ENCODE data around the gene GPR180. TPM values are rescaled to one million over a fixed set of nuclear protein-coding genes. Genes with fewer than 3 reads are reported as not detected.

The GPR180 gene
- 3.1 TPM for polyA plus RNA-seq (2013, experiment 1 of 2)
- polyA plus RNA-seq (2013, experiment 2 of 2) = 3.1 TPM

DNA sequence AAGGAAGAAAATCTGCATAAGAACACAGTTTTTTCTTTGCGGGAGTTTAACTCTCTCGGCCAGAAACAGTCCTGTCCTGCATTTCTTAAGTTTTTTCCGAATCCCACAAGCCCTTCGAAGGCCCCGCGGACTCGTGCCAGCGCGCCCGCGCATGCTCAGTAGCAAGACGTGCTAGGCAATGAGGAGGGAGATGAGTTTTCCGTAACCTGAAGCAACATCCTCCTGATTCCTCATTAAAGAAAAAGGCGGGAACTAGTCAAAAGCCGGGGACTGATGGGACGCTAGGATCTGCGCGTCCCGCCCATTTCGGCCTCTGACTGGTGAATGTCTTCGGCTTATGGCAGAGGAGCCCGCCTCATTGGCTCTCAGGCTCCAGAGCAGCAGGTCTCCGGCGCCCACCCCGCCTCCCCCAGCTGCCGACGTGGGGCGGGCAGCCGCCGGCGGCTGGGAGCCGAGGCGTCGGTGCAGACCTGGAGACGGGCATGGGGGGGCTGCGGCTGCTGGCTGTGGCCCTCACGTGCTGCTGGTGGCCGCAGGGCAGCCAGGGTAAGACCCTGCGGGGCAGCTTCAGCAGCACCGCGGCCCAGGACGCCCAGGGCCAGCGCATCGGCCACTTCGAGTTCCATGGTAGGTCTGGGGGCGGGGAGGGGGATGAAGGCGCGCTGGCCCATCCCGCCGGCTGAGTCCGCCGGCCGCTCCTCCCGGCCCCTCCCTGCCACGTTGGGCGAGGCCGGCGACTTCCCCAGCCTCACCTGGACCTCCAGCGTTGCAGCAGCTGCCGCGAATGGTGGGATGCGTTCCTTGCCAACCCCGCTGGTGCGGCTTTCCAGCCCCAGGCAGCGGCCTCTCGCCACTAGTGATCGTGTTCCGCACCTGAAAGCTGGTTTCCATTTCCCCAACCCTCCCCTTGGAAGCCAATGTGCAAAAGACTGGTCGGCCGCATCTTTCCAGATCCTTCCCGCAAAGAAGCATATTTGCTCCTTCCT is at the start of gene GPR180:
Gene GPR180, plus strand, starts transcription at position 412 of the 986 bp plus-strand sequence. Its CDS starts 71 bp downstream, at position 483.
- Histone ChIP-seq H3K18ac (ENCODE audit: low read length) (peak within 1 kb of the TSS; percentile 99), H2BK120ac (ENCODE audit: low read depth, low read length) (no peak within 1 kb of the TSS), H3K36me3 (replicated peaks in 1 of 2; ENCODE audit: control insufficient read depth in 2 of 2, insufficient read depth in 2 of 2, low read length in 2 of 2) (peaks cover 0 to 18% of the 10 kb centered on the region in 2 donors), H3K23ac (ENCODE audit: low read depth, low read length, poor library complexity) (peak within 1 kb of the TSS; percentile 75), H3K4me3 (ENCODE audit: low read length in 2 of 2) (peak within 1 kb of the TSS; percentile 80 to 83), H2BK12ac (ENCODE audit: low read length) (peak within 1 kb of the TSS; percentile 81), H4K91ac (ENCODE audit: low read depth, low read length, poor library complexity) (peak within 1 kb of the TSS; percentile 75), H3K14ac (ENCODE audit: low read length) (peak within 1 kb of the TSS; percentile 23), H3K9me3 (replicated peaks in 1 of 2; ENCODE audit: control insufficient read depth in 2 of 2, insufficient read depth in 1 of 2, low read depth in 1 of 2, low read length in 2 of 2) (peaks cover 5 to 6% of the 10 kb centered on the region in 2 donors), H3K4me1 (ENCODE audit: control insufficient read depth in 2 of 2, insufficient read depth in 1 of 2, low read depth in 1 of 2, low read length in 2 of 2) (peaks cover 0 to 5% of the 10 kb centered on the region in 2 donors), H2BK15ac (ENCODE audit: low read length) (peak within 1 kb of the TSS; percentile 47), H2BK5ac (ENCODE audit: low read length) (peak within 1 kb of the TSS; percentile 59), H3K4ac (ENCODE audit: low read length) (no peak within 1 kb of the TSS), H3K27me3 (ENCODE audit: control insufficient read depth in 3 of 3, insufficient read depth in 3 of 3, low read depth in 1 of 3, low read length in 3 of 3) (no peaks in the 10 kb centered on the region), H4K8ac (ENCODE audit: low read depth, low read length) (peak within 1 kb of the TSS; percentile 99), H3K9ac (ENCODE audit: low read depth, low read length, poor library complexity) (peak within 1 kb of the TSS; percentile 90), H2AFZ (ENCODE audit: low read length) (peak within 1 kb of the TSS; percentile 91), H3K79me1 (ENCODE audit: low read depth, low read length) (no peaks in the 10 kb centered on the region), H3K27ac (replicated peaks; ENCODE audit: low read length) (peak within 1 kb of the TSS; percentile 55), H2AK5ac (ENCODE audit: low read depth, low read length) (peak within 1 kb of the TSS; percentile 3), H3K4me2 (ENCODE audit: insufficient read depth, low read length, poor library complexity, severe bottlenecking) (peak within 1 kb of the TSS; percentile 95)
- DNase-seq (ENCODE audit: low spot score) = peak; percentile 96
- no CpG with 5 or more reads among the region's 71 CpGs for WGBS, 2 donors (ENCODE audit: extremely low coverage in 2 of 2, insufficient read length in 2 of 2, insufficient replicate concordance in 1 of 2)

DNA sequence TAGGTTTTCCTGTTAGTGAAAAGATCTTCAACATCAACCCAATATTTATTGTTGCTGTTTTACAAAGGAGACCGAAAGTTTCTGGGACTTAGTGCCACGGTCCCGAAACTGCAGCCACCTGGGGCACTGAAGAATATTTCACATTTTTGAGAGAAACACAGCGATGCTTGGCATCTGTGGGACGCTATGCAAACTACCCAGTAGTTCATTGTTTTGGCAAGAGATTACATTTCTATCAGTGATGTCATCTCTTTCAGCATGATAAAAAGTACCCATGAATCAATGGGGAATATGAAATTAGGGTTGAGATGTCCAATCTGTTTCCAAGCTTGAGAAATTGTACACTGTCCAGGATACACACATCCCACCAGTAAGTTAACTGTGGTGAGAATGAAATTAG is 49.6 kb upstream of the GPR180 start:
- no CpG with 5 or more reads among the region's 5 CpGs for WGBS, 2 donors (ENCODE audit: extremely low coverage in 2 of 2, insufficient read length in 2 of 2, insufficient replicate concordance in 1 of 2)
- Histone ChIP-seq H3K9me3 (replicated peaks in 1 of 2; ENCODE audit: control insufficient read depth in 2 of 2, insufficient read depth in 1 of 2, low read depth in 1 of 2, low read length in 2 of 2) (no peaks in the 10 kb centered on the region), H2AK5ac (ENCODE audit: low read depth, low read length) (no peak overlapping the region), H2BK120ac (ENCODE audit: low read depth, low read length) (no peak overlapping the region), H3K18ac (ENCODE audit: low read length) (no peak overlapping the region), H2BK5ac (ENCODE audit: low read length) (no peak overlapping the region), H3K4me1 (ENCODE audit: control insufficient read depth in 2 of 2, insufficient read depth in 1 of 2, low read depth in 1 of 2, low read length in 2 of 2) (peaks cover 4 to 10% of the 10 kb centered on the region in 2 donors), H4K91ac (ENCODE audit: low read depth, low read length, poor library complexity) (no peak overlapping the region), H3K27me3 (ENCODE audit: control insufficient read depth in 3 of 3, insufficient read depth in 3 of 3, low read depth in 1 of 3, low read length in 3 of 3) (peaks cover 0 to 3% (median 0%) of the 10 kb centered on the region in 3 experiments), H3K36me3 (replicated peaks in 1 of 2; ENCODE audit: control insufficient read depth in 2 of 2, insufficient read depth in 2 of 2, low read length in 2 of 2) (no peaks in the 10 kb centered on the region), H3K4me3 (ENCODE audit: low read length in 2 of 2) (no peak overlapping the region), H4K8ac (ENCODE audit: low read depth, low read length) (no peak overlapping the region), H3K27ac (replicated peaks; ENCODE audit: low read length) (no peak overlapping the region), H3K14ac (ENCODE audit: low read length) (no peak overlapping the region), H3K23ac (ENCODE audit: low read depth, low read length, poor library complexity) (no peak overlapping the region), H2BK12ac (ENCODE audit: low read length) (no peak overlapping the region), H2BK15ac (ENCODE audit: low read length) (no peak overlapping the region), H2AFZ (ENCODE audit: low read length) (no peak overlapping the region), H3K4ac (ENCODE audit: low read length) (no peak overlapping the region), H3K79me1 (ENCODE audit: low read depth, low read length) (no peaks in the 10 kb centered on the region), H3K9ac (ENCODE audit: low read depth, low read length, poor library complexity) (no peak overlapping the region), H3K4me2 (ENCODE audit: insufficient read depth, low read length, poor library complexity, severe bottlenecking) (no peak overlapping the region)
- no peak for DNase-seq (ENCODE audit: low spot score)

DNA sequence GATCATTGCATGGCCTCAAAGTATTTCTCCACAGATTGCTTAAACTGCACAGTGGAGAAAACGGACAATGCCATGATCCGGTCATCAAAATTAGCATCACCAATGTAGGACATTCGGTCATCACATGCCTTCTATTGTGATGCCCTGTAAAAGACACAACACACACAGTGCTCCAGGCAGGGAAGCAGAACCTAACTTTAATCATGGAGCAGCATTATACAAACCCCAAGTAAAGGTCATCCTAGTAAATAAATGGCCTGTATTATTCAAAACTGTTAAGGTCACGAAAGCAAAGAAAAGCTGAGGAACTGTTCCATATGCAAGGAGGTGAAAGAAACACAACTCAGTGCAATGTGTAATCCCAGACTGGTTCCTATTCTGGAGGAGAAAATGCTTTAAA is 47.9 kb upstream of the GPR180 start:
- no peak overlapping the region for H4K8ac ChIP-seq (ENCODE audit: low read depth, low read length)

DNA sequence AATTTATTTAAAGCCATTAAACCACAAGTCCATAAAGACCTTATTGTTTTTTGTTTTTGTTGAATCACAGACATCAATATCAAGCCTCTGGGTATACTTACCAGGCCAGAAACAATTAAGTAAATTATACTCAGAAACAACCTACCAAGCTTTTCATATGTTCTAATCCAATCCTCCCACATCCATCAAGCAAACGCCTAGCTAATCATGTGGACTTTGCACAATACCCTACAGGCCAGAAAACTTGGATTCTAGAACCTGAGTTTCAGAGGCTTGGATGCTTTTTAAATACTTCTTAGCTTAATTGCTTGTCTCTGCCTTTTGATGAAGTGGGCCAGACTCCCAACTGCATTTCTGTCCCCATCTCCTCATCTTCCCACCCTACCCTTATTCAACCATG is 45.6 kb upstream of the GPR180 start:
- no peaks in the 10 kb centered on the region for H3K79me1 ChIP-seq (ENCODE audit: low read depth, low read length)
- no peak overlapping the region for H2AFZ ChIP-seq (ENCODE audit: low read length)
- peaks cover 0 to 10% of the 10 kb centered on the region in 2 donors for H3K4me1 ChIP-seq (ENCODE audit: control insufficient read depth in 2 of 2, insufficient read depth in 1 of 2, low read depth in 1 of 2, low read length in 2 of 2)
- no peak overlapping the region for H2BK12ac ChIP-seq (ENCODE audit: low read length)
- peaks cover 0 to 3% (median 0%) of the 10 kb centered on the region in 3 experiments for H3K27me3 ChIP-seq (ENCODE audit: control insufficient read depth in 3 of 3, insufficient read depth in 3 of 3, low read depth in 1 of 3, low read length in 3 of 3)
- no peak overlapping the region for H3K9ac ChIP-seq (ENCODE audit: low read depth, low read length, poor library complexity)
- H3K23ac ChIP-seq (ENCODE audit: low read depth, low read length, poor library complexity) = no peak overlapping the region
- H3K27ac ChIP-seq (replicated peaks; ENCODE audit: low read length) = no peak overlapping the region
- H3K36me3 ChIP-seq (replicated peaks in 1 of 2; ENCODE audit: control insufficient read depth in 2 of 2, insufficient read depth in 2 of 2, low read length in 2 of 2) = no peaks in the 10 kb centered on the region
- no CpG with 5 or more reads among the region's 1 CpG for WGBS, 2 donors (ENCODE audit: extremely low coverage in 2 of 2, insufficient read length in 2 of 2, insufficient replicate concordance in 1 of 2)
- no peak overlapping the region for H2BK120ac ChIP-seq (ENCODE audit: low read depth, low read length)
- H2AK5ac ChIP-seq (ENCODE audit: low read depth, low read length) = no peak overlapping the region
- H2BK15ac ChIP-seq (ENCODE audit: low read length) = no peak overlapping the region
- H3K14ac ChIP-seq (ENCODE audit: low read length) = no peak overlapping the region
- no peak overlapping the region for H3K18ac ChIP-seq (ENCODE audit: low read length)
- H4K91ac ChIP-seq (ENCODE audit: low read depth, low read length, poor library complexity) = no peak overlapping the region
- no peak overlapping the region for H3K4ac ChIP-seq (ENCODE audit: low read length)
- no peak overlapping the region for H4K8ac ChIP-seq (ENCODE audit: low read depth, low read length)
- H3K4me3 ChIP-seq (ENCODE audit: low read length in 2 of 2) = no peak overlapping the region
- no peak for DNase-seq (ENCODE audit: low spot score)
- no peaks in the 10 kb centered on the region for H3K9me3 ChIP-seq (replicated peaks in 1 of 2; ENCODE audit: control insufficient read depth in 2 of 2, insufficient read depth in 1 of 2, low read depth in 1 of 2, low read length in 2 of 2)
- H2BK5ac ChIP-seq (ENCODE audit: low read length) = no peak overlapping the region
- no peak overlapping the region for H3K4me2 ChIP-seq (ENCODE audit: insufficient read depth, low read length, poor library complexity, severe bottlenecking)

More for the DNA sequence above, 47.9 kb upstream of the GPR180 start:
- Histone ChIP-seq H3K4me2 (ENCODE audit: insufficient read depth, low read length, poor library complexity, severe bottlenecking) (no peak overlapping the region), H2BK12ac (ENCODE audit: low read length) (no peak overlapping the region), H2BK5ac (ENCODE audit: low read length) (no peak overlapping the region), H3K18ac (ENCODE audit: low read length) (no peak overlapping the region), H3K4me1 (ENCODE audit: control insufficient read depth in 2 of 2, insufficient read depth in 1 of 2, low read depth in 1 of 2, low read length in 2 of 2) (peaks cover 0 to 10% of the 10 kb centered on the region in 2 donors), H3K4ac (ENCODE audit: low read length) (no peak overlapping the region), H3K36me3 (replicated peaks in 1 of 2; ENCODE audit: control insufficient read depth in 2 of 2, insufficient read depth in 2 of 2, low read length in 2 of 2) (no peaks in the 10 kb centered on the region), H2AK5ac (ENCODE audit: low read depth, low read length) (no peak overlapping the region), H2BK15ac (ENCODE audit: low read length) (no peak overlapping the region), H3K79me1 (ENCODE audit: low read depth, low read length) (no peaks in the 10 kb centered on the region), H3K9me3 (replicated peaks in 1 of 2; ENCODE audit: control insufficient read depth in 2 of 2, insufficient read depth in 1 of 2, low read depth in 1 of 2, low read length in 2 of 2) (no peaks in the 10 kb centered on the region), H3K4me3 (ENCODE audit: low read length in 2 of 2) (no peak overlapping the region), H2AFZ (ENCODE audit: low read length) (peak overlapping the region; percentile 1), H3K27me3 (ENCODE audit: control insufficient read depth in 3 of 3, insufficient read depth in 3 of 3, low read depth in 1 of 3, low read length in 3 of 3) (peaks cover 0 to 3% (median 0%) of the 10 kb centered on the region in 3 experiments), H3K14ac (ENCODE audit: low read length) (no peak overlapping the region), H2BK120ac (ENCODE audit: low read depth, low read length) (no peak overlapping the region), H3K9ac (ENCODE audit: low read depth, low read length, poor library complexity) (no peak overlapping the region), H4K91ac (ENCODE audit: low read depth, low read length, poor library complexity) (no peak overlapping the region), H3K27ac (replicated peaks; ENCODE audit: low read length) (no peak overlapping the region), H3K23ac (ENCODE audit: low read depth, low read length, poor library complexity) (no peak overlapping the region)
- DNase-seq (ENCODE audit: low spot score) = no peak
- no CpG with 5 or more reads among the region's 4 CpGs for WGBS, 2 donors (ENCODE audit: extremely low coverage in 2 of 2, insufficient read length in 2 of 2, insufficient replicate concordance in 1 of 2)

All from neuronal stem cell (in vitro differentiated cells).